Hematopoietic multipotent progenitor cell treated with erythropoietin and hydrocortisone succinate and interleukin-3 and kit ligand, for 15 days (in vitro differentiated cells): ENCODE results near the gene ADAMTSL3.
"Not testable (repeated sequence)": the region's sequence is repeated elsewhere in the genome, so short reads cannot be mapped to it uniquely, and the experiment has no call there.

ENCODE experiments used
- DNase-seq: peaks from one replicate; pipeline ENCODE4 v3.0.0-alpha.2; 2015; ENCODE audit warnings: low spot score

Gene ADAMTSL3

DNA sequence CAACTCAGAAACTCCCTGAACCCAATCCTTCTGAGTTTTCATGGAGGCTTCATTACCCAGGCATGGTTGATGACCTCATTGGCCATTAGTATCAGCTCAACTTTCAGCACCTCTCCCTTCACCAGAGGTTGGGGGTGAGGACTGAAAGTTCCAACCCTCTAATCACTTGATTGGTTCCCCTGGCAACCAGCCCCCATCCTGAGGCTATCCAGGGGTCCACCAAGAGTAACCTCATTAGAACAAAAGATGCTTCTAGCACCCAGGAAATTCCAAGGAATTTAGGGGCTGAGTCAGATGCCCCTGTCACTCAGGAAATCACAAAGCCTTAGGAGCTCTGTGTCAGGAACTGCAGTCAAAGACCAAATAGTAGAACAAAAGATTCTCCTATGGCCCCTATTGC is 43.8 kb downstream of the ADAMTSL3 start:
- no peak for DNase-seq

DNA sequence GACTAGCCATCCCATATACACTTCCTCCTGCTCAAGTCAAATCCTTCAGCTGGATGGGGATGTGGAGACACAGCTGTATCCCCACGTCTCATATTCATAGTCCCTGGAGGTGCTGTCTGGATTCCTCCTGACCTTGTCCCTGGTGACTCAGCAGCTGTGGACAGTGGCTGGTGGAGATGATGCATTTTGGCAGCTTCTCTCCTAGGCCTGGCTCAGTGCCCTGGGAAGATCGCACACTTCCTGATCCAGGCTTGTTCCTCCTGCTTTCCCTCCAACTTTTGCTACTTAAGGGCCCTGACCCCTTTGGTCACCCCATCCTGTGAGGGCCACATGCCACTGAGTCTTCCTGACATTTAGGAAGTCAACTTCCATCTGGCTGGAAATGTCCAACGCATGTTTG is 44.4 kb downstream of the ADAMTSL3 start:
- DNase-seq = no peak

DNA sequence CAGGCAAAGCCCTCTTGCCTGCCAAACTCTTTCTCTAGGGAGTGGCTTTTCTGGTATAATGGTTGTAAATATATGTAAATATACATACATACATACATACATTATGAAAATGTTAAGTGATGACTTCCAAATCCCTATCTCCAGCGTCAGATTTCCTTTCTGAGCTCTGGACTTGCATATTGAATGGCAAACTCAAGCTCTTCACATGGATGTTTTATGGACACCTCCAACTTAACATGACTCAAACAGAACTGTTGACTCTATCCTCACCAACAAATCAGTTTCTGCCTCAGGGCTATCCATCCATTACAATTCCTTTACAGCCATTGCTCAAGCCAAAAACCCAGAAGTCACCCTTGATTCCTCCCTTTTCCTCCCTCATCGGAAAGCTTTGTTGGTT is 45.1 kb downstream of the ADAMTSL3 start:
- DNase-seq = no peak

DNA sequence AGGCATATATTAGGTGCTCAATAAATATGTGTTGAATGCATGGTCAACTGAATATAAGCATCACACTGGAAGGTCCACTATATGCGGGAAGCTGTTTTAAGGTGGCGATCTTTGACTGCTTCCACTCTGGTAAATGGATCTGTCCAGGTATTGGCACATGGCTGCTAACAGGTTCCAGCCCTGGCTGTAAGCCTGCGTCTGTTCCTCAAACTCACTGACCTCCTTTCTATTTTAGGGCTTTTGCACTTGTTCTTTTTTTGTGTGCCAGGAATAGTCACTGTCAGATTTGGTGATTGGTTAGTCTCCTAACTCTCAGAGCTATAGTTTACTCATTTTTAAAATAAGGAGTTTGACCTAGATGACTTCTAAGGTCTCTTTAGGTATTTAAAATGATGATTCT is 46.2 kb downstream of the ADAMTSL3 start:
- no peak for DNase-seq

DNA sequence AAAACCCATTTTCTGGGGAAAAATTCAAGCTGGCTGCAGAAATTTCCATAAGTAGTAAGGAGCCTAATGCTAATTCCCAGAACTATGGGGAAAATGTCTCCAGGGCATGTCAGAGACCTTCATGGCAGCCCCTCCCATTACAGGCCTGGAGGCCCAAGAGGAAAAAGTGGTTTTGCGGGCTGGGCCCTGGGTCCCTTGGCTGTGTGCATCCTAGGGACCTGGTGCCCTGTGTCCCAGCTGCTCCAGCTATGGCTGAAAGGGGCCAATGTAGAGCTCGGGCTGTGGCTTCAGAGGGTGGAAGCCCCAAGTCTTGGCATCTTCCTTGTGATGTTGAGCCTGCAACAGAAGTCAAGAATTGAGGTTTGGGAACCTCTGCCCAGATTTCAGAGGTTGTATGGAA is 48.4 kb downstream of the ADAMTSL3 start:
- DNase-seq = not testable (repeated sequence)

DNA sequence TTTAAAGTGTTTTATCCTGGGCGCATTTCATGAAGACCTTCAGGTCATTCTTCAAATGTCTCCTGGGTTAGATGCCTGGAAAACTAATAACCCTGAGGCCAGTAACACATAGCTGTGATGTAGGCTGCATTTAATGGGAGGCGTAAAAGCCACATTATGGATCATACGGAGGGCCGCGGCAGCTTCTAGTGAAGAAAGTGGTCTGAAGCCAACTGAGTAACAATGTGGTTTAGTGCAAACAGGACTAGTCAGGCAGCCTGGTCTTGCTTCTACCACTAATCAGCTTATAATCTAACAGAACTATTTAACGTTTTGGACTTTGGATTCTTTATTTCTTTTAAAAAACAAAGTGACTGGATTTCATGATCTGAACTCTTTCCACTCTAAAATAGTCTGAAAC is 54.4 kb downstream of the ADAMTSL3 start:
- no peak for DNase-seq

DNA sequence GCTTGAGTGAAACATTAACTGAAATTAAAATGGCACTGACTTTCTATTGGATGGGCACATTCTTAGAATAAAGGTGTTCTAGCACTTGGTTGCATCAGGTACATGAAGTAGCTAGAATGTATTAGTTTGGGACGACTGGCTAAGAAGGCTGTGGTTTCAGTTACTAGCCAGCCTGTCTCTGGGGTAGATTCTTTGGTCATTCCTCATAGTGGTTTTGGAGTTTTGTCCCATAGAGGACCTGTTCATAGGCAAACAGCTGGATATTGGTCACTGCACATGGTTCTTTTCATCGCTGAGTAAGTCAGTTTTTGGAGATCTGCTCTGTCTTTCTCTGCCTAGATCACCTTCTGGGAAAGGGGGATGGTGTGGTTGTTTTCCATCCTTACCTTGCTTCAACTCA is 55.3 kb downstream of the ADAMTSL3 start:
- DNase-seq = no peak

DNA sequence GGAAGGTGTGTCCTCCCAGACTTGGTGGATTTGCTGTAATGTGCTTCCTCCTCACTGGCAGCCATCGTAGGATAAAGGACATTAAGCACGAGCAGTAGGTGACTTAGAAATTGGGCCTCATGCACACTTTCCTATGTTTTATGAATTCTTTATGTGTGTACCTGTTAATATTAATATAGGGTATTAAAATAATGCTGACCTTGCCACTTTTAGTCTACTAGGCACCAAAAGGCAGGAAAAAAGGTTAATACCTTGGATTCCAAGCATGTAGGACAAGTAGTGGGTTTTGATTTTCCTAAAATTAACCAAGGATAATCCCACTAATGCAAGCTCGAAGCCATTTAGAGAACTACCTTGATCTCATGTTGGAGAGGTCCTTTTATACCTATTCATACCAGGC is 55.9 kb downstream of the ADAMTSL3 start:
- no peak for DNase-seq

DNA sequence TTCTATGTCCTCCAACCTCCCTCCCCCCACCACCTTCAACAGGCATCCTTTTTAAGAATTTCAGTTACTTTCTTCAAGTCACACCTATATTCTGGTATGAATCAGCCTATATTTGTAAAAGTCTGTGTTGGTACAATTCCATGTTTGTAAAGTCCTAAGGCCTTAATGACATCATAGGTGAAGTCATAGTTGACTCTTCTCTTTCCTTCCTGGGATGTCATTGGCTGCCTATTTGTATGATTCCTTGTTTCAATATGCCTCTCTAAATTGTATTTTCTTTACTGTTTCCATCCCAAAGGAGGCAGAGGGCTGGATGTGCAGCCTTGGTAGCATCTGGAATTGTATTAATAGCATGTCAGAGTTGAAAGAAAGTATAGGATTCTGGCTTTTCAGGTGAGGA is 56.5 kb downstream of the ADAMTSL3 start:
- DNase-seq = no peak

DNA sequence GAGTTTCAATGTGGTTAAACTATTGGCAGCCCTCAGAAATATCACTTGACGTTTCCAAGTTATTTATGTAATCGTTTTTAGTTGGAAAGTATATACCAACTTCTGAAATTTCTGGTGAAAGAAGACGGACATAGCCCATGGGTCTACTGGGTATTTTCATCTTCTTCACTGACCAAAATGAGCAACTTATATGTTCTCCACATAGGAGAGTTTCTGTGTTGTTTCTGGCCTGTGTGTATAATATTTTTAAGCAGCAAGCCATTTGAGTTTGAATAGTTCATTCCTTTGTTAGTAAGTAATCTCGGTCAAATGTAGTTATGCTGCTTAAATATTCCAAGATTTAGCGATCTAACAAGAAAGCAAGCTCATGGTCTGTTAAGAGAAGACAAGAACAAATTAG is 57.3 kb downstream of the ADAMTSL3 start:
- DNase-seq = no peak

DNA sequence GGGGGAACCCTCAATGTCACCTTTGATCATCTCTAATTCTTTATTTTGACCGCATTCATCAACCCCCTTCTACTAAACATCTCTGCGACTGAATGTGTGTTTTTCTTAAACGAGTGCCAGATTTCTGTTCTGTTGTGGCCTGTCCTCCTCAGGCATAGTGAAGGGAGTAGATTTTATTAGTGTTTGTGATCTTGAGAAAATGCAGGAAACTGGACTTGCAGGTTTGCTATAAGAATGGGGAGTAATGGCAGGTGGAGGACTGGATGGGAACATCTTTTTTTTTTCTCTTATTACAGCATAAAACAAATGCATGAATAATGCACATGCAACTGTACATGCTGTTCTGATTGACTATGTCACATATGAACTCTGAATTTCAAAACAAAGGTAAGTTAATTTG is 59.3 kb downstream of the ADAMTSL3 start:
- no peak for DNase-seq

DNA sequence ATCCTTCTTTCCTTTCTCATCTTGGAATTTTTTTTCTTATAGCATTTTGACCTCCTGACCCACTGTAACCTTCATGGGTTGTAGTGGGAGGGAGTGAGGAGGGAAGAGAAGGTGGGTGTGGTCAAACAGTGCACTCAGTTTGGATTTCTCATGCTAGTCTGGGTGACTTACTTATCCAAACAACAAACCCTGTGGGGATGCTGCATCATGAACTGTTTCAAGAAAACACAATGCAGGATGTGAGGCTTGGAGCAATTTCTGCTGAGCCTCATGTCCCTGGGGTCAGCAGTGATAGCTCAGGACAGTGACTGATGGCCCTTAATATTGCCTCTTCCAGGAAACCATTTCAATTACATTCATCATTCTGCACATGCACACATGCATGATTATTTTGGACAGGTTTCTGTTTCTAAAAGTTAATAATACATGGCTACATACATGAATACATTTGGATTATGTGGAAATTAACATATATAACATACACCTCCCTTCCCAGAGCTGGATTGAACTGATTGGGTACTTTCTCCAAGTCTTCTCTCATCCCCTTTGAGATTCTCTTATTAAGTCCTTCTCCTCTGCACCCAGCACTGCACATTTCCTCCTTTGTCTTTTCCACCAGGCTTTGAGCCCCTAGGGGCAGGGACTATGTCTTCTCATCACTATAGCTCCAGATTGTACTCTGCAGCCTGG is 61.2 kb downstream of the ADAMTSL3 start:
- DNase-seq = no peak

DNA sequence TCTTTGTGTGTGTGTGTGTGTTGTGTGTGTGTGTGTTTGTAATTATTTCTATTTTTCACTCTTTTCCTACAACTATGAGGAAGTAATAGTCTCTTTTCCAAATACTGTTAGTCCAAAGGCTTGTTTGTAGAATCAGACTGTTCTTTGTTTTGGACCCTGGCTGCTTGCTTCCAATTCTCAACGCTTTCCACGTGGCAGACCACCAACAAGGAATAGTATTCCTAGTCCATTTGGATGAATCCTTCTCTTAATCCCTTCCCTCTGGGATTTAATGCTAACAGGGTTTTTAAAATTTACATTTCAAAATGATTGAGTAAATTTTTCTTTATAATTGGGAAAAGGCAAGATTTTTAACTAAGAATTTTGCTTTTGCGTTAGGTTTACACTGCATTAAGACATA is 62.7 kb downstream of the ADAMTSL3 start:
- DNase-seq = no peak

DNA sequence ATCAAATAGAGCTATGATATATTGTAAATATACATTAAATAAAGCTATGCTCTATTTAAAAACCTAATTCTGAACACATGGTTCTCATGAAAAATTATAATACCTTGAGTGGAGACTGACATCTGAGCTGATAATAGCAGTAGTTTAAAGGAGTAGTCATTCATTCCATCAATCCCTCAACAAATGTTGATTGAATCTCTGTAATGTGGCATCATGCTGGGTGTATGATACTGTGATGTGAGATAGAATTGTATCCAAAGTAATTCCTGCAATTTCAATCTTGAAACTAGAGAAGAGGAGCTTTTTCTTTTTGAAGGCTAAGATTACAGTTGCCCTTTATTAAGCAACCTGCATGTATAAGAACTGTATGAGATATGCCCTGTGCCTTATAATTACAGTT is 63.1 kb downstream of the ADAMTSL3 start:
- DNase-seq = no peak

DNA sequence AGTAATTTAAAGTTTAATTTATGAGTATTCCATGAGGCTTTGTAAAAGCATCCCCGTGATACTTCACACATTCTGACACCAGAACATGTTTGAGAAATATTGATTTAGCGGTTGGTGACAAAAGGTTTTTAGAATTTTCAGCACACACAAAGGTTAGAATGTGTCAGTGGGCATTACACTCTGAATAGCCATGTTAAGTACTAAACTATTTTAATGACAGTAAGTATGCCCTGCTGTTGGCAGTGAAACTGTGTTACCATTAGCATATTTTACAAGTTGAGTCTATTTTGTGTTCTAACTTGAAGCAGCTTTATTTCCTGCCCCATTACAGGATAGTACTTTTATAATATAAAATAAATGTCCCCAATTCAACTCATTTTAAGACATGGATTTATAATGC is 66.5 kb downstream of the ADAMTSL3 start:
- DNase-seq = no peak

DNA sequence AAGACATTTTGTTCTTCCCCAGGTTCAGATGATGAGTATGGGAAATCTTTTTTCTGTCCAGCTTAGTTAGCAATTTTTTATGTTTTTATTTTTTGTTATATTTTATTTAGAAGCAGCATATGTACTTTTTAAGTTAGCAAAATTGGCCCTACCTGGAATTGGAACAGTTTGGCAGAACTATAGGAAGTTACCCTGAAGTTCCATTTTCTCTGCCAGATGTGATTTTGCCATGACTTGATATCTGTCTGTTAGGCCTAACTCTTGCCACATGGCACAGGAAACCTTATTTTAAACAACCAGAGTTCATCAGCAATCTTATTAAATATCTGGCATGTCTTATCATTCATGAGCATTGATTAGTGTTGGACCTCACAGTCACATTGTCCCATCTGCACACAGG is 67.1 kb downstream of the ADAMTSL3 start:
- DNase-seq = no peak

DNA sequence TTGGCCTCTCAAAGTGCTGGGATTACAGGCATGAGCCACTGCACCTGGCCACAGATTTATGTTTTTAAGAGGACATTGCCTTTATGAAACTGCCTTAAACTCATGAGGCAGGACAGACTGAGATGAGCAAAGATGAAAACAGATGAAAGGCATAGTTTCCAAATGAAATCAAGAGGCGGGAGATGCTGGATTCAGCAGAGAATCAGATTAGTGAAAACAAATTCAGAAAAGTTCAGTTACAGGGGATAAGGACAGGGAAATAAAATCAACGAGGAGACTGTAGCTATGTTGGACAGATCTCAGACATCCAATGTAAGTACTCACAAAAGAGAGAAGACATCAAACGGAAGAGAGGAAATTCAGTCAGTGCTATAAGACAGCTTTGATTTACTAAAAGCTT is 68.1 kb downstream of the ADAMTSL3 start:
- DNase-seq = no peak

DNA sequence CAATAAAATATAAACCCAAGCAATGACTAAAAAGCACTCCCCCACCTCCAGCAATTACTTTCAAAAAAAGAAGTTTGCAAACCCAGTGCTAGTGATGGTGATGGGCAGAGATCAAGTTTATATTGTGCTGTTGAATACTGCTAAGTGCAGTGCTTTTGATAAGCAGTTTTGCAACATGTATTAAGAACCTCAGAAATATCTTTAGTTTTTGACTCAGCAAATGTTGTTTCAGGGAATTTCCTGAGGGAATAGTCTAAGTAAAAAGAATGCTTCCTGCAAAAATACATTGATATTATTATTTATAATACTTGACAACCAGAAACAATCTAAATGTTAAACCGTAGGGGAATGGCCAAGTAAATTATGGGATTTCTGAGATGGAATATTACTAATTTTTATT is 69.3 kb downstream of the ADAMTSL3 start:
- no peak for DNase-seq

DNA sequence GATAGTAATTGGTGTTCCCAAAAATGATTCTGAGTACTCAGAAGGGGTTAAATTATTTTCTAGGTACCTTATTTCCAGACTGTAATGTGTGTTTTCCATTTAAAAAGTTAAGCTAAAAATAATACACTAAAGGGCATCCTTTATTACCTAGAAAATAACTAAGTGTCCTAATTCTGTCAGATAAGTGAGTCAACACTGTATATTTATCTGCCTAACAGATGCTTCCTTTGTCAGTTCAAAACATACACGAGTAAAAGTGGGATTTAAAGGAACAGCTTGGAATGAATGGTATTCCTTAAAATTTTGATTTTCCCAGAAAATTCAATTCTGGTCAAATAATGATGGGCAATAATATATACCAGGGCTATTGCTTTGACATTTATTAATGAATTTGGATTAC is 78.3 kb downstream of the ADAMTSL3 start:
- DNase-seq = no peak

DNA sequence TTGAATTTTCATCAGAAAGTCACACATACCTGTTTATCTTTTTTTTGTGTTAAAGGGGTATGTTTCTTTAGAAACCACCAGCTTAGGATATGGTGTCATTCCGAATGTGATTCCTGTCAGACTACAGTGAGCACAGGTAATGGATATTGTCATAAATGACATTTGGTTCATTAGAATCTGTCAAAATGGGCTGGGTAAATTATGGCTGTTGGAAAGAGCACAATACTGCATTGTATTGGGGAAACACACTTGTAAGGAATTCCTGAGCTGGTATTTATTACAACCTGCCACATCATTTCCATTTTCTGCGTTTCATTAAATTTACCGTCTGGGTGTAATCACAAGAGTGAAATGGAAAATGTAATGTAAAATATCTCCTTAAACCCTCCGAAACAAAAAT is 78.8 kb downstream of the ADAMTSL3 start:
- no peak for DNase-seq

DNA sequence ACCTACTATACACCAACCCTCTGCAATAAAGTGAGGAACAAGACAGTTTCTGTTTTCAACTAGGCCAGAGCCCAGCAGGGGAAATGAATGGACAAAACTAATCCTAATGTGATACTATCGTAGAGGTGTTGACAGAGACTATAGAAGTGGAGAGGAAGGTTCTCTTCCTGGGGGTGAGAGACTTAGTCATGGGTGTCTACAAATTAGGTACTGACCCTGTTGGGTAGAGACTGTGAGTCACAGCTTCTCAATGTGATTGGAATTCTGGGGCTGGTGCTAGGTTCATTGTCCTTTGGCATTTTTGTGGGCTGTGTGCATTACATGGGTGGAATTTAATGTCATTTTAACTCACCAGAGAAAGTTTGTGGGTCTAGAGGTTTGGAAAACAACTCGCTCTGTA is 79.3 kb downstream of the ADAMTSL3 start:
- DNase-seq = no peak

DNA sequence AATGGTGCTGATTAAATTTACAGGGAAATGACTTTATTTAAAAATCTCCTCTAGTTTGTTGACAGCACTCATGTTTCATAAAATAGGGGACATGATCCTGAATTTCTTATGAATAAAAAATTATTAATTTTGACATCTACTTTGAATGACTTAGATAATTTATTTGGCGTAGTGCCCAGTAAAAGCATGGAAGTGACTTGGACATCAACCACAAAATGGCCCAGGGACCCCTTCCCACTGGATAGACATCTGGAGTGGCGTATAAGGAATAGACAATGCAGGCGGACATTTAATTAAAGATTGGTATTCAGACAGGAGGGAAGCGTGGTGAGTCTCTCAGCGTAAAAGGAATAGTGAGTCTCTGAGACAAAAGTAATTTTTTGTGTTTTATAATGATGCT is 79.8 kb downstream of the ADAMTSL3 start:
- no peak for DNase-seq

DNA sequence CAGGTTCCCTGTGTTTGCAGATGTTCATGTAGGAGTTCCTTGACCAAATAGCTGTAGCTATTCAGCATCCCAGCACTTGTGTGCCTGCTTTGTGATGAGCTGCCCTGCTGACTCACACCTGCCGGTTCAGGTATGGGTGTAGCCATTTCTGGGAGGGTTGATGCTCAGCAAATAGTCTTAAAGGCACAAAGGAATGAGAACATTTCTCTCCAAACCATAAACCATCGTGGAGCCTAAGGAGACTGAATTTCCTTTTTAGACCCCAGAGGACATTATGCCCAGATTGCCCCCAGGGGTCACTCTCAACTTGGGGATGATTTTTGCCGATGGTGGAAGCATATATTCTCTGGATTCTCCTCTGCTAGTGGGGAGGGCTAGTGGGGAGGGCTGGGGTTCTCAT is 80.6 kb downstream of the ADAMTSL3 start:
- DNase-seq = no peak

DNA sequence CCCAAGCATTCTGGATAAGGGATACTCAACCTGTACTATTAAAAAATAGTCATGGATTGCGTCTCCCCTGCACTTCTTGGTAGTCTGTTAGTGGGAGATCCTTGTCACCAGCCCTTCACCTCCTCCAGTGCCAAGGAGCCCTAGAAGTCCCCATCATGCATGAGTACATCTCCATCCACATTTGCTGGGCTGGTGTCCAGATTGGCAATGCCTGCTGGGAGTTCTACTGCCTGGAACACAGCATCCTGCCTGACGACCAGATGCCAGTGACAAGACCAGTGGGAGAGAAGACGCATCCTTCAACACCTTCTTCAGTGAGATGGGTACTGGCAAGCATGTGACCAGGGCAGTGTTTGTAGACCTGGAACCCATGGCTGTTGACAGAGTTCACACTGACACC is 85.7 kb downstream of the ADAMTSL3 start:
- no peak for DNase-seq

DNA sequence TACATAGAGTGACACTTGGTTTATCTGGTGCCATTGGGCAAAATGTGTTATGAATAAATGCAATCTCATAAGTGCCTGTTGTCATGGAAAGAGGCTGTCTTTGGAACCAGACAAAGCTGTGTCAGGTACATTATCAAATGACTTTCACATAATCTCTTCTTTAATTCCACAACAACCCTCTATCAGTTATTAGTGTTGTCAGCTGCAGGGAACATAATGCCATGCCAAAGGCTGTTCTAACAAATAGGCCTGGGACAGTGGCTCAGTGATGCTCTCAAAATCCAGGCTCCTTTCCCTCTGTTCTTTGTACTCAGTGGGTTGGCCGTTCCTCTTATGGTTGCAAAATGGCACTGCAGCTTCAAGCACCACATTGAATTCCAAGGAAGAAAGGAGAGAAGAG is 91.8 kb downstream of the ADAMTSL3 start:
- DNase-seq = no peak
